ENCODE measurements around the gene NBL1.

The NBL1 gene

GRCh38 chr1:19687414-19687813 is 43.3 kb downstream of the NBL1 start:
- H3K4me3 ChIP-seq (ENCODE audit: low read depth, low read length) = no peak overlapping the region
- no peak for DNase-seq (ENCODE audit: low read depth)
- no peak for TF ChIP-seq POLR2A (IDR thresholded peaks at IDR 0.05; ENCODE audit: extremely low read depth, insufficient read length)
- no peak for TF ChIP-seq MAX (IDR thresholded peaks at IDR 0.05; ENCODE audit: low read depth, low read length)
- TF ChIP-seq MYC (IDR thresholded peaks at IDR 0.05; ENCODE audit: low read depth, low read length) = no peak
- TF ChIP-seq CTCF (IDR thresholded peaks at IDR 0.05; ENCODE audit: low read depth, low read length) = no peak

GRCh38 chr1:19688041-19688842 is 44.1 kb downstream of the NBL1 start:
- no peak for DNase-seq (ENCODE audit: low read depth)
- no peak overlapping the region for H3K4me3 ChIP-seq (ENCODE audit: low read depth, low read length)
- no peak for TF ChIP-seq MAX (IDR thresholded peaks at IDR 0.05; ENCODE audit: low read depth, low read length)
- no peak for TF ChIP-seq POLR2A (IDR thresholded peaks at IDR 0.05; ENCODE audit: extremely low read depth, insufficient read length)
- no peak for TF ChIP-seq MYC (IDR thresholded peaks at IDR 0.05; ENCODE audit: low read depth, low read length)
- TF ChIP-seq CTCF (IDR thresholded peaks at IDR 0.05; ENCODE audit: low read depth, low read length) = no peak

- no peak for DNase-seq (ENCODE audit: low read depth)
- H3K4me3 ChIP-seq (ENCODE audit: low read depth, low read length) = no peak overlapping the region
- TF ChIP-seq POLR2A (IDR thresholded peaks at IDR 0.05; ENCODE audit: extremely low read depth, insufficient read length) (no peak), CTCF (IDR thresholded peaks at IDR 0.05; ENCODE audit: low read depth, low read length) (no peak), MYC (IDR thresholded peaks at IDR 0.05; ENCODE audit: low read depth, low read length) (no peak), MAX (IDR thresholded peaks at IDR 0.05; ENCODE audit: low read depth, low read length) (no peak)
Observed at GRCh38 chr1:19689085-19689757, 45.1 kb downstream of the NBL1 start.

- TF ChIP-seq CTCF (IDR thresholded peaks at IDR 0.05; ENCODE audit: low read depth, low read length) = no peak
- no peak for TF ChIP-seq MYC (IDR thresholded peaks at IDR 0.05; ENCODE audit: low read depth, low read length)
- TF ChIP-seq MAX (IDR thresholded peaks at IDR 0.05; ENCODE audit: low read depth, low read length) = no peak
- TF ChIP-seq POLR2A (IDR thresholded peaks at IDR 0.05; ENCODE audit: extremely low read depth, insufficient read length) = no peak
- H3K4me3 ChIP-seq (ENCODE audit: low read depth, low read length) = no peak overlapping the region
- DNase-seq (ENCODE audit: low read depth) = peak; percentile 20
Observed at GRCh38 chr1:19689856-19690255, 45.7 kb downstream of the NBL1 start.

GRCh38 chr1:19690342-19690741 is 46.2 kb downstream of the NBL1 start:
- DNase-seq (ENCODE audit: low read depth) = no peak
- TF ChIP-seq POLR2A (IDR thresholded peaks at IDR 0.05; ENCODE audit: extremely low read depth, insufficient read length) (no peak), MAX (IDR thresholded peaks at IDR 0.05; ENCODE audit: low read depth, low read length) (no peak)
- no peak overlapping the region for H3K4me3 ChIP-seq (ENCODE audit: low read depth, low read length)

GRCh38 chr1:19694298-19694697 is 50.2 kb downstream of the NBL1 start:
- H3K4me3 ChIP-seq (ENCODE audit: low read depth, low read length) = no peak overlapping the region
- DNase-seq (ENCODE audit: low read depth) = no peak
- TF ChIP-seq MYC (IDR thresholded peaks at IDR 0.05; ENCODE audit: low read depth, low read length) (no peak), MAX (IDR thresholded peaks at IDR 0.05; ENCODE audit: low read depth, low read length) (no peak), CTCF (IDR thresholded peaks at IDR 0.05; ENCODE audit: low read depth, low read length) (no peak), POLR2A (IDR thresholded peaks at IDR 0.05; ENCODE audit: extremely low read depth, insufficient read length) (no peak)

Data from NB4 (cell line).